Hepatocyte (in vitro differentiated cells): ENCODE results near the gene ENOSF1. TPM values are rescaled to one million over a fixed set of nuclear protein-coding genes. Genes with fewer than 3 reads are reported as not detected.
A peak's percentile ranks its signal among the peaks of the same experiment; 100 is the strongest.

Source experiments
- DNase-seq: peaks from one replicate; pipeline ENCODE4 v3.0.0-alpha.2; 2016; ENCODE audit warnings: low spot score
- H2AFZ ChIP-seq: fragments of 200-600 bp; sonication (generic); 2 replicates; pipeline ENCODE4 v1.6.0; 2016; ENCODE audit warnings: antibody characterized with exemption, mild to moderate bottlenecking
- H3K27ac ChIP-seq: fragments of 200-600 bp; sonication (generic); 2 replicates; pipeline ENCODE4 v1.5.1; 2016; ENCODE audit warnings: mild to moderate bottlenecking
- H3K27me3 ChIP-seq: fragments of 200-600 bp; sonication (generic); 2 replicates; pipeline ENCODE4 v1.6.1; 2016
- H3K36me3 ChIP-seq: fragments of 200-600 bp; sonication (generic); replicated peaks from 2 replicates; pipeline ENCODE4 v1.5.1; 2016; ENCODE audit warnings: low read depth; ENCODE audit not compliant: insufficient read depth
- H3K4me1 ChIP-seq: fragments of 200-600 bp; sonication (generic); 2 replicates; pipeline ENCODE4 v1.5.1; 2016; ENCODE audit warnings: mild to moderate bottlenecking, moderate library complexity; ENCODE audit not compliant: insufficient read depth
- H3K4me2 ChIP-seq: fragments of 200-600 bp; sonication (generic); 2 replicates; pipeline ENCODE4 v1.6.0; 2016
- H3K4me3 ChIP-seq: fragments of 200-600 bp; sonication (generic); 2 replicates; pipeline ENCODE4 v1.5.1; 2016; ENCODE audit warnings: mild to moderate bottlenecking
- H3K79me2 ChIP-seq: fragments of 200-600 bp; sonication (generic); 2 replicates; pipeline ENCODE4 v1.6.0; 2017; ENCODE audit warnings: mild to moderate bottlenecking
- H3K9me2 ChIP-seq: fragments of 200-600 bp; sonication (generic); replicated peaks from 2 replicates; pipeline ENCODE4 v1.6.0; 2017; ENCODE audit warnings: mild to moderate bottlenecking; ENCODE audit not compliant: insufficient read depth
- H3K9me3 ChIP-seq: fragments of 200-600 bp; sonication (generic); 2 replicates; pipeline ENCODE4 v1.5.1; 2016; ENCODE audit warnings: low read depth, mild to moderate bottlenecking
- H4K20me1 ChIP-seq: fragments of 200-600 bp; sonication (generic); 2 replicates; pipeline ENCODE4 v1.6.0; 2016; ENCODE audit warnings: mild to moderate bottlenecking; ENCODE audit not compliant: insufficient read depth, poor library complexity, severe bottlenecking
- EZH2 ChIP-seq: fragments of 200-600 bp; sonication (generic); IDR thresholded peaks from 2 replicates; pipeline ENCODE4 v1.6.1; 2016; ENCODE audit warnings: antibody characterized with exemption, mild to moderate bottlenecking, borderline replicate concordance
- EZH2phosphoT487 ChIP-seq: fragments of 200-600 bp; sonication (generic); IDR thresholded peaks from one replicate; pipeline ENCODE4 v1.6.1; 2018; ENCODE audit warnings: antibody characterized with exemption, mild to moderate bottlenecking, low read depth, moderate library complexity; ENCODE audit not compliant: unreplicated experiment, severe bottlenecking
- WGBS: methylation state at CpG from one replicate; pipeline ENCODE4 v1.1.6; 2016; ENCODE audit warnings: low lambda C conversion rate; ENCODE audit errors: missing lambda C conversion rate; 5-methylcytosine and 5-hydroxymethylcytosine counted together
- polyA plus RNA-seq: library from polyadenylated mRNA; unstranded; fragments of >200 nt; fragmentation: Nextera tagmentation; extraction: Ambion mirVana; gene quantifications from 2 replicates; pipeline ENCODE4 v1.2.1, GENCODE V29; 2016
- total RNA-seq: library from RNA; depleted of rRNA; stranded (reverse); fragments of >200 nt; gene quantifications from 2 replicates; pipeline ENCODE4 v1.2.3, GENCODE V29; 2014
- TF ChIP-seq, protein P1 (sequence below): fragments of 200-600 bp; sonication (generic); IDR thresholded peaks from 2 replicates; pipeline ENCODE4 v1.5.1; 2016; ENCODE audit warnings: antibody characterized with exemption, mild to moderate bottlenecking; ENCODE audit not compliant: poor library complexity

The ENOSF1 gene
- total and polyA plus RNA-seq, 2 experiments from 2014 or later = 41.6 to 44.5 TPM

DNA sequence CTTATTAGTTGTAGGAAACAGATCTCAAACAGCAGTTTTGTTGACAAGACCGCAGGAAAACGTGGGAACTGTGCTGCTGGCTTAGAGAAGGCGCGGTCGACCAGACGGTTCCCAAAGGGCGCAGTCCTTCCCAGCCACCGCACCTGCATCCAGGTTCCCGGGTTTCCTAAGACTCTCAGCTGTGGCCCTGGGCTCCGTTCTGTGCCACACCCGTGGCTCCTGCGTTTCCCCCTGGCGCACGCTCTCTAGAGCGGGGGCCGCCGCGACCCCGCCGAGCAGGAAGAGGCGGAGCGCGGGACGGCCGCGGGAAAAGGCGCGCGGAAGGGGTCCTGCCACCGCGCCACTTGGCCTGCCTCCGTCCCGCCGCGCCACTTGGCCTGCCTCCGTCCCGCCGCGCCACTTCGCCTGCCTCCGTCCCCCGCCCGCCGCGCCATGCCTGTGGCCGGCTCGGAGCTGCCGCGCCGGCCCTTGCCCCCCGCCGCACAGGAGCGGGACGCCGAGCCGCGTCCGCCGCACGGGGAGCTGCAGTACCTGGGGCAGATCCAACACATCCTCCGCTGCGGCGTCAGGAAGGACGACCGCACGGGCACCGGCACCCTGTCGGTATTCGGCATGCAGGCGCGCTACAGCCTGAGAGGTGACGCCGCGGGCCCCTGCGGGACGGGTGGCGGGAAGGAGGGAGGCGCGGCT, 55.0 kb downstream of the ENOSF1 start, which contains the start of gene TYMS:
Gene TYMS, plus strand, starts transcription at position 343 of the 690 bp plus-strand sequence. Its CDS starts 90 bp downstream, at position 433.
- no peaks in the 10 kb centered on the region for H3K9me3 ChIP-seq
- peak within 1 kb of the TSS; percentile 87 for H3K4me2 ChIP-seq
- no peaks in the 10 kb centered on the region for H4K20me1 ChIP-seq
- peak within 1 kb of the TSS; percentile 94 for H3K27ac ChIP-seq
- peak within 1 kb of the TSS; percentile 69 for H3K4me3 ChIP-seq
- H3K4me1 ChIP-seq = no peaks in the 10 kb centered on the region
- under 1% methylated on average over 64 of the region's 79 CpGs for WGBS
- H3K79me2 ChIP-seq = peaks cover 37% of the 10 kb centered on the region
- H3K9me2 ChIP-seq = no peaks in the 10 kb centered on the region
- peak within 1 kb of the TSS; percentile 91 for H2AFZ ChIP-seq
- H3K27me3 ChIP-seq = no peaks in the 10 kb centered on the region
- TF ChIP-seq, protein P1, sequence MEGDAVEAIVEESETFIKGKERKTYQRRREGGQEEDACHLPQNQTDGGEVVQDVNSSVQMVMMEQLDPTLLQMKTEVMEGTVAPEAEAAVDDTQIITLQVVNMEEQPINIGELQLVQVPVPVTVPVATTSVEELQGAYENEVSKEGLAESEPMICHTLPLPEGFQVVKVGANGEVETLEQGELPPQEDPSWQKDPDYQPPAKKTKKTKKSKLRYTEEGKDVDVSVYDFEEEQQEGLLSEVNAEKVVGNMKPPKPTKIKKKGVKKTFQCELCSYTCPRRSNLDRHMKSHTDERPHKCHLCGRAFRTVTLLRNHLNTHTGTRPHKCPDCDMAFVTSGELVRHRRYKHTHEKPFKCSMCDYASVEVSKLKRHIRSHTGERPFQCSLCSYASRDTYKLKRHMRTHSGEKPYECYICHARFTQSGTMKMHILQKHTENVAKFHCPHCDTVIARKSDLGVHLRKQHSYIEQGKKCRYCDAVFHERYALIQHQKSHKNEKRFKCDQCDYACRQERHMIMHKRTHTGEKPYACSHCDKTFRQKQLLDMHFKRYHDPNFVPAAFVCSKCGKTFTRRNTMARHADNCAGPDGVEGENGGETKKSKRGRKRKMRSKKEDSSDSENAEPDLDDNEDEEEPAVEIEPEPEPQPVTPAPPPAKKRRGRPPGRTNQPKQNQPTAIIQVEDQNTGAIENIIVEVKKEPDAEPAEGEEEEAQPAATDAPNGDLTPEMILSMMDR = peak; percentile 12
- no peak for TF ChIP-seq EZH2
- no peaks in the 10 kb centered on the region for H3K36me3 ChIP-seq
- peak; percentile 79 for DNase-seq

DNA sequence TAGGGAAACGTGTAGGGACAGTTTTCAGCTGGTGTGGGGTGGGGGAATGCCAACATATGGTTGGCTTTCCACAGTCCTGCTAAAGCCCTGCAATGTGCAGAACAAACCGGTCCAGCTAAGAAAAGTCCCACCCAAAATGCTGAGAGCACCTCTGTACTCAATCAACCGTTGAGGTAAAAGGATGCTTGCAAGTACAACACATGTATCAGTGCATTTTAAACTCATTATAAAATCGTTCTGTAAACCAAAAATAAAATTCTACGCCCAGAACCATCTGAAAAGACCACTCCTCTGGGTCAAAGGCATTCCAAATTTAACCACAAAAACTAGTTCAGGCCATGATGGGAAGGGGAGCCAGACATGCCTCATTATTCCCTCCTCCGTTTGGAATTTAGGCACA, 57.0 kb downstream of the ENOSF1 start:
- H3K27me3 ChIP-seq = no peaks in the 10 kb centered on the region
- TF ChIP-seq, protein P1 = no peak
- TF ChIP-seq EZH2 (no peak), EZH2phosphoT487 (no peak)
- no peak overlapping the region for H3K27ac ChIP-seq
- H2AFZ ChIP-seq = no peak overlapping the region
- 86% methylated on average over 6 of the region's 6 CpGs for WGBS
- no peaks in the 10 kb centered on the region for H3K36me3 ChIP-seq
- H3K4me1 ChIP-seq = no peaks in the 10 kb centered on the region
- H3K9me3 ChIP-seq = no peaks in the 10 kb centered on the region
- H3K79me2 ChIP-seq = peaks cover 22% of the 10 kb centered on the region
- no peak overlapping the region for H3K4me2 ChIP-seq
- H4K20me1 ChIP-seq = no peaks in the 10 kb centered on the region
- DNase-seq = no peak
- H3K4me3 ChIP-seq = no peak overlapping the region
- no peaks in the 10 kb centered on the region for H3K9me2 ChIP-seq

DNA sequence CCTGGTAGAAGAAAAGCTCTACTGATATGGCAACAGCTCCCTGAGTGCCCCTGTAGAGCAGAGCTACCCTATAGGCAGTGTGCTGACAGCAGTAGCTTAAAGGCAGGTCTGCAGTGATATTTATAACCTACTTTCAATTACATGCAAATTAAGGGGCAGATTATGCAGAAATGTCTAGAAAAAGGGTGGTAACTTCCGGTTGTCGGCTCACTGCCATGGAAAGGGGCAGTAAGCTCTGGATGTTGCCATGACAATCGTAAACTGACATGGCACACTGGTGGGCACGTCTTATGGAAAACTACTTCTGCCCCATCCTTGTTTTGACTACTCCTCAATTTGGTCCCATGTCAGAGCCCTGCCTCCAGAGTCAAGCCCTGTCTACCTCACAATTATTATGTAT, 57.8 kb downstream of the ENOSF1 start:
- Histone ChIP-seq H3K9me2 (no peaks in the 10 kb centered on the region), H2AFZ (no peak overlapping the region), H3K4me1 (no peaks in the 10 kb centered on the region), H4K20me1 (no peaks in the 10 kb centered on the region), H3K27ac (no peak overlapping the region), H3K9me3 (no peaks in the 10 kb centered on the region), H3K4me3 (no peak overlapping the region), H3K36me3 (no peaks in the 10 kb centered on the region), H3K27me3 (no peaks in the 10 kb centered on the region), H3K79me2 (peaks cover 16% of the 10 kb centered on the region), H3K4me2 (no peak overlapping the region)
- 94% methylated on average over 4 of the region's 4 CpGs for WGBS
- no peak for TF ChIP-seq EZH2
- no peak for TF ChIP-seq EZH2phosphoT487
- TF ChIP-seq, protein P1 = no peak
- no peak for DNase-seq
